Epithelial cell of umbilical artery (primary cell): ENCODE results near the gene AP5Z1. TPM values are rescaled to one million over a fixed set of nuclear protein-coding genes. Genes with fewer than 3 reads are reported as not detected.

Experiments used
- total RNA-seq: library from RNA; depleted of rRNA; stranded (reverse); fragments of >200 nt; gene quantifications from 2 replicates; pipeline ENCODE4 v1.2.3, GENCODE V29; 2014

Gene AP5Z1
- 16.7 and 20.8 TPM in 2 replicates for total RNA-seq

GRCh38 chr7:4775250-4775847 is at the start of gene AP5Z1:
AP5Z1 (plus strand) TSS chr7:4775623; CDS start chr7:4775716, 93 bp downstream.

Other genes with a start within 250 kb of the AP5Z1 start
- 27.7 and 32.2 TPM in 2 replicates for gene FOXK1, start 93.3 kb upstream of the AP5Z1 start, total RNA-seq
- gene PAPOLB, start 86.4 kb downstream of the AP5Z1 start, total RNA-seq: under 0.01 and 0.15 TPM in 2 replicates
- 0.32 TPM in 1 of 2 replicates, not detected in the other for gene RADIL, start 108.1 kb downstream of the AP5Z1 start, total RNA-seq
- gene MMD2, start 183.6 kb downstream of the AP5Z1 start, total RNA-seq: not detected in 2 replicates